K562 treated with DMSO at 1 percent for 4 hours (cell line): ENCODE measurements around the gene NRG4. TPM values are rescaled to one million over a fixed set of nuclear protein-coding genes. Genes with fewer than 3 reads are reported as not detected.

ENCODE experiments used
- total RNA-seq: library from RNA; unstranded; fragments of 300-600 nt; gene quantifications from 2 replicates; pipeline ENCODE4 v1.2.3, GENCODE V29; 2022; ENCODE audit not compliant: insufficient read depth

NRG4 gene, protein sequence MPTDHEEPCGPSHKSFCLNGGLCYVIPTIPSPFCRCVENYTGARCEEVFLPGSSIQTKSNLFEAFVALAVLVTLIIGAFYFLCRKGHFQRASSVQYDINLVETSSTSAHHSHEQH
- 0.56 and 2.6 TPM in 2 replicates for total RNA-seq

DNA sequence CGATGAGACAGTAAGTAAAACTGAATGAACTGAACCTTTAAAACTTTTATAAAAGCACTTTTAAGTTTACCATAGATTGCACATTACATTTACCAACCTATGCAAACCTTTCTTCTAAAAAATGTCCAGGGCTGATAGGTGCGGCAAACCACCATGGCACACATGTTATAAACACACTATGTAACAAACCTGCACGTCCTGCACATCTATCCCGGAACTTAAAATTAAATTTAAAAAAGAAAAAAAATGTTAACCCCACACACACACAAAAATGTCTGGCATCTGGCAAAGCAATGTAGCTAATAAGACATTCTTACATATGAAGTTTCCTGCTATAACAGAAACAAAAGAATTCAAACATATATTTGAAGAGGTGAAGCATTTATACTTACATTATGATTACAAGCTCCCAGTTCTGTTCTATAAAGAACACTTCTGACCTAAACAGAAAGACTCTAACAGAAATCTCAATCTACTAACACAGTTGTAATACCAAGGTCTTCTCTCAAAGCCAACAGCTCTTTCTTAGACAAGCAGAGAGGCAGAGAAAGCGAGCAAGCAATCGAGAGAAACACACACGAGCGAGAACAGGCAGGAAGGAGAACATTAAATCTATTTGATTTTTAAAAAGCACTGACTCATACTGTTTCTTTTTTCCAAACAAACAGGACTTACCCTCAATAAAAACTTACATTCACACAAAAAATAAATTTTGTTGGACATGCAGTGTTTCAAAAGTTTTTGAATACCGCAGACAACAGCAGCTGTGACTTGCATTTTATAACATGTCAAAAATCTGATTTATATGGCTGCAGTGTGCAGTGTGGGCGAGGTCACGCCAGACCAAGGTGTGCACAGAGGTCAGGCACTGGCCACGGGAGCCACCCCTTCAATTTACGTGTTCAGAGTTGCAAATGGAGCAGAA, at the start of gene NRG4:
Gene NRG4, minus strand, starts transcription at position 798 of the 925 bp plus-strand sequence. CDS start 1,194 bp downstream, outside the sequence.

DNA sequence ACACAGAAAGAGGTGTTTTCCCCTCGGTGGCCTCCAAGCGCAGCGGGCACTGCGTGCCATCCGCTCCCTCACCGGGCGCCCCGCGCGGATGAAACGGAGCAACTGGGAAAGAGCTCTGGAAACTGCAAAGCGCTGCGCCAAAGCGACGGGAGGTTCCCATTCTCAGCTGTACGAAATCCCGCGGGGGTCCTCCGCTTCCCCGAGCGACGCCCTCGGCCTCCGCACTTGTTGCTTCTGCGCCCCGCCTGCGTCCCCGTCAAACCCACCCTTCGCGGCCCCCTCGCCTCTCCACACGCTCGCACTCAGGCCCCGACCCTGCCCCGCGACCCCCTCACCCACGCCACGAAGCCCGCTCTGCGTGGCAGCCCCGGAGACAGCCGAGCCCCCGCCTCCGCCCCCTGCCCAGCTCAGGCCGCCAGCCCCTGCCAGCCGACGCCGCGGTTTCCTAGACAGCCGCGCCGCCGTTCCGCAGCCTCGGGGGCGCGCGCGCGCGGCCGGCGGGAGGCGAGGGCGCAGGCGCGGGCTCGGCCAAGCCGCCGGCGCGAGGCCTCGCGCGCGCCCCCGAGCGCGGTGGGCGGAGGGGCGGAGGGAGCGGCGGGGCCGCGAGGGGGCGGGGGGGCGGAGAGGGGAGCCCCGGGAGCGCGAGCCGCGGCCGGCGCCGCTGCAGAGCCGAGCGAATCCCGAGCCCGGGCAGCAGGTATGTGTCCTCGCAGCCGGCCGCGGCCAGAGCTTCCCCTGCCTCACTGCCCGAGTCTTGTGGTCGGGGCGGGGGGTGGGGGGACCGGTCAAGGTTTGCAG, 47.3 kb upstream of the NRG4 start, which contains the start of gene TMEM266:
Gene TMEM266, plus strand, starts transcription at position 666 of the 798 bp plus-strand sequence. CDS start 74,279 bp downstream, outside the sequence.

DNA sequence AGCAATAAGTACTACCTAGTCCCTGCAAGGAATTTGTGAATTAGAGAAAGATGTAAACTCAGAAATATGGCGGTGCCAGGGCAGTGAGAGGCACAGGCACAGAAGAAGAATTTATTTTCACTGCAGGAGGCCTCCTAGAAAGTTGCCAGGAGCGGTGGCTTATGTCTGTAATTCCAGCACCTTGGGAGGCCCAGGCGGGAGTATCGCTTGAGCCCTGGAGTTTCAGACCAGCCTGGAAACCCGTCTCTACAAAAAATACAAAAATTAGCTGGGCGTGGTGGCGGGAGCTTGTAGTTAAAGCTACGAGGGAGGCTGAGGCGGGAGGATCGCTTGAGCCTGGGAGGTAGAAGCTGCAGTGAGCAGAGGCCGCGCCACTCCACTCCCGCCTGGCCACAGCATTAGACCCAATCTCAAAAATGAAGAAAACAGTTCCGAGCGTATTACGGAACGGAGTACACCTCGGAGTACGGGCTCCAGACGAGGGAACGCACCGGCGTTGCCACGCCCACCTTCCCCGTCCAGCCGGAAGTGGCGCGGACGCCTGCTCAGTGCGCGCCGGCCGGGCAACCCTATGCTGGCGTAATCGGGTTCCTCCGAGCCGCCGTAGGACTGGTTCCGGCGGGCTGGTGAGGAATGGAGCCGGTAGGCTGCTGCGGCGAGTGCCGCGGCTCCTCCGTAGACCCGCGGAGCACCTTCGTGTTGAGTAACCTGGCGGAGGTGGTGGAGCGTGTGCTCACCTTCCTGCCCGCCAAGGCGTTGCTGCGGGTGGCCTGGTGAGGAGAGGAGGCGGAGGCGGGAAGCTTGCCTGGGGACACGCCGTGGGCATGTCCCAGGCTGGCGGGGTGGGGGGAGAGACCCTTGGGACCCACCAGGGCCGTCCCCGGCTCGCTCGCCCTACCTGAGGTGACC, 108.6 kb downstream of the NRG4 start, which contains the start of gene FBXO22:
Gene FBXO22, plus strand, starts transcription at position 548 of the 909 bp plus-strand sequence. Its CDS starts 86 bp downstream, at position 634.

Other genes starting within 250 kb of the NRG4 start
- 3.8 and 8.5 TPM in 2 replicates for gene UBE2Q2, start 169.0 kb downstream of the NRG4 start, total RNA-seq
- gene FBXO22, start 108.5 kb downstream of the NRG4 start, total RNA-seq = 35.5 and 50.6 TPM in 2 replicates
- not detected in 2 replicates for gene TMEM266, start 47.6 kb upstream of the NRG4 start, total RNA-seq